Non-pigmented ciliary epithelial cell (primary cell): Measurements from ENCODE around the gene SIPA1.

ENCODE experiments used
- DNase-seq: peaks from one replicate; pipeline ENCODE4 v3.0.0-alpha.2; 2010; ENCODE audit warnings: low read depth

Gene SIPA1, protein sequence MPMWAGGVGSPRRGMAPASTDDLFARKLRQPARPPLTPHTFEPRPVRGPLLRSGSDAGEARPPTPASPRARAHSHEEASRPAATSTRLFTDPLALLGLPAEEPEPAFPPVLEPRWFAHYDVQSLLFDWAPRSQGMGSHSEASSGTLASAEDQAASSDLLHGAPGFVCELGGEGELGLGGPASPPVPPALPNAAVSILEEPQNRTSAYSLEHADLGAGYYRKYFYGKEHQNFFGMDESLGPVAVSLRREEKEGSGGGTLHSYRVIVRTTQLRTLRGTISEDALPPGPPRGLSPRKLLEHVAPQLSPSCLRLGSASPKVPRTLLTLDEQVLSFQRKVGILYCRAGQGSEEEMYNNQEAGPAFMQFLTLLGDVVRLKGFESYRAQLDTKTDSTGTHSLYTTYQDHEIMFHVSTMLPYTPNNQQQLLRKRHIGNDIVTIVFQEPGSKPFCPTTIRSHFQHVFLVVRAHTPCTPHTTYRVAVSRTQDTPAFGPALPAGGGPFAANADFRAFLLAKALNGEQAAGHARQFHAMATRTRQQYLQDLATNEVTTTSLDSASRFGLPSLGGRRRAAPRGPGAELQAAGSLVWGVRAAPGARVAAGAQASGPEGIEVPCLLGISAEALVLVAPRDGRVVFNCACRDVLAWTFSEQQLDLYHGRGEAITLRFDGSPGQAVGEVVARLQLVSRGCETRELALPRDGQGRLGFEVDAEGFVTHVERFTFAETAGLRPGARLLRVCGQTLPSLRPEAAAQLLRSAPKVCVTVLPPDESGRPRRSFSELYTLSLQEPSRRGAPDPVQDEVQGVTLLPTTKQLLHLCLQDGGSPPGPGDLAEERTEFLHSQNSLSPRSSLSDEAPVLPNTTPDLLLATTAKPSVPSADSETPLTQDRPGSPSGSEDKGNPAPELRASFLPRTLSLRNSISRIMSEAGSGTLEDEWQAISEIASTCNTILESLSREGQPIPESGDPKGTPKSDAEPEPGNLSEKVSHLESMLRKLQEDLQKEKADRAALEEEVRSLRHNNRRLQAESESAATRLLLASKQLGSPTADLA

DNA sequence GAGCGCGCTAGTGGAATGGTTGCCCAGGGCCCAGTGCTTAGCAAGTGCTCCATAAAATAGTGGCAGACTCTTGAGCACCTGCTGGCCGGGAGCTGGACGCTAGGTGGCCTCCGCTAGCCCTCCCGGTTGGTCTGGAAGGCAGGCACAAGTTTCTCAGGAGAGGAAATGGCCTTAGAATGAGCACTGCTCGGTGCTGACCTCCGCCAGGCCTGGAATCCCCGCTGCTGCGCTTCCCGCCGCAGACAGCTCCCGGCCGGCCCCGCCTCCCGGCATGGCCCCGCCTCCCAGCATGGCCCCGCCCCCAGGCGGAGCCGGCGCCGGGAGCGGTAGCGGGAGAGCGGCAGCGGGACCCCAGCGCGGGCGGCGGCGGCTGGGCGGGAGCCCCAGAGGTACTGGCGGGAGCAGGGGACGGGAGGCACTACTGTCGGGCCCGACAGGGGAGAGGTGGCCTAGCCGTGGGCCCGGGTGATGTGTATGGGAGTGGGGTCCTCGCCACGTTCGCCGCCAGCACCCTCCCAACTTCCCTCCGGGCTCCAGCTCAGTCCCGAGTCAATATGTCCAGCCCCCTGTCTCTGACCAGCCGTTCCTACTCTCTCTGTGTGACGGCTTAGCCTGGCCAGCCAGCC is at the start of gene SIPA1:
Gene SIPA1, plus strand, starts transcription at position 308 of the 626 bp plus-strand sequence. CDS start 2,821 bp downstream, outside the sequence.
- no peak for DNase-seq

DNA sequence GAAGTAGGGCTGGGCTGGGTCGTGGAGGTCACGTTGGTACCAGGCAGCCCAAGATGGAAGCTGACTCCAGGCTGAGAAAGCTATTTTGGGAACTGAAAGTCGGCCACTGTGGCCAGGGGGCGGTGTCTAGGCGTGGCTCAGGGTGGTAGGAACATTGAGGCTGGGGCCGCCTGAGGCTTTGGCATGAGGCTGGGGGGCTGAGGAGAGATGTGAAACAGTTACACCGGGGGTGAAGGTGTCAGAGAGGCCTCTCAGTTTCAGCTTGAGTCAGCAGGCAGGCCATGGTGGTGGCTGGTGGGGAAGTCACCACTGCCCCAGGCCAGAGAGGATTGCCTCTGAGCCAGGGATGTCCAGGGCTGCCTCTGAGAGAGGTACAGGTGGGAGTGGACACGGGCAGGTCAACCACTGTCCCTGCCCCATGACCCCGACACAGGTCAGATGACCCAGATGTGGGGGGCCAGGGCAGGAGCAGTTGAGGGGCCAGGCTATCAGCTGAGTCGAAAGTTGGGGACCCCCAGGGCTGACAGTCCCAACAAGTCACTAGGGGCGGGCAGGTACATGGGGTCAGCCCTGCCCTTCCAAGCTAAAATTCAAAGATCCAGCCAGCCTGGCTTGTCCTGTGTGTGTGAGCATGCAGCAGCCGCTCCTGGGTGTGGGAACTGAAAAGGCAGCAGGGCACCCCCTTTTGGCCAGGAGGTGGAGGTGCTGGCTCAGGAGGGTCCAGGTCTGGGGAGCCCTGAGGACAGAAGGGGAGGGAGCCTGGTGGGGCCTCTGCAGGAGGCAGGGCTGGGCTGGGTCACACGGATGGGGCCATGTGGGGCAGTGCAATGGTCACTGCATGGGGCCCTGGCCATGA is 49.5 kb upstream of the SIPA1 start:
- DNase-seq: no peak

DNA sequence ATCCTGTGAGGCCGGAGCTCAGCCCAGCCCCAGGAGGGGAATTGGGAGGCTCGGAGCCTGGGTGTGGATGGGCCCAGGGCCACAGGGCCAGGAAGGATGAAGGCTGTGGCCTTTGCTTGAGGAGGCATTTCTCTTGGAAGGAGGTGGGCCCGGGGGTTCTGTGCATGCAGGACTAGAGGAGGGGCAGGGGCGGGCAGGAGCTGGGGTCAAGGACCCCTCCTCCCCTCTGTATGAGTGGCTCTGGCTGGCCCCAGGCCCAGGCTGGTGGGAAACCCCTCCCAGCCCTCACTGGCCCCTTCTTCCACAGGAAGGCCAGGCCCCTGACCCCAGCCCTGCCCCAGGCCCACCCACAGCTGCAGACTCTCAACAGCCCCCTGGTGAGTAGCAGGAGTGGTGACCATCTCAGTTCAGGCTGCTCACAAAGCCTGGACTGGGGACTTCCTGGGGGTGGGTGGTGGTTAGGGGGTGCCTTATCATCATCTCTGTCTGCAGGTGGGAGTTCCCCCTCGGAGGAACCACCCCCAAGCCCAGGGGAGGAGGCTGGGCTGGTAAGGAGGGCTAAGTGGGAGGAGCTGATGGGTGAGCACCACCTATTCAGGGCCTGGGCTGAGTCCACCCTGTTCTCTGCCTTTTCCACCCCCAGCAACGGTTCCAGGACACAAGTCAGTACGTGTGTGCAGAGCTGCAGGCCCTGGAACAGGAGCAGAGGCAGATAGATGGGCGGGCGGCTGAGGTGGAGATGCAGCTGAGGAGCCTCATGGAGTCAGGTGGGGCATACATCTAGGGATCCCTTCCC is 48.3 kb upstream of the SIPA1 start:
- DNase-seq: no peak

DNA sequence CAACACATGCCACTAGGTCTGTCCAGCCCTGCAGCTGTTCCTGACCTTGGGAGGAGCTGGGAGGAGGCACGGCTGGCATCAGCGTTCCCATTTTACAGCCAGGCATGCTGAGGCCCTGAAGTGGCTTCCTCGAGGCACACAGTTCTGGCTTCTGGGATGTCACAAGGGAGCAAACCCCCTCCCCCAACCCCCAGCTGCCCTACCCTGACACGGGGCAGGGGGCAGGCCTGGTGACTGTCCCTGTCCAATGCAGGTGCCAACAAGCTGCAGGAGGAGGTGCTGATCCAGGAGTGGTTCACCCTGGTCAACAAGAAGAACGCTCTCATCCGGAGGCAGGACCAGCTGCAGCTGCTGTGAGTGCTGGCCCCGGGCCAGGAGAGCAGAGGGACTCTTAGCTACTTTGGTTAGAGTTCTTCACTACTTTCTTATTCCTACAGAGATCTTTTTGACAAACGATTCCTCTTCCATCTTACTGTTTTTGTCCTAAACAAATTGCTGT is 47.6 kb upstream of the SIPA1 start:
- DNase-seq: no peak

DNA sequence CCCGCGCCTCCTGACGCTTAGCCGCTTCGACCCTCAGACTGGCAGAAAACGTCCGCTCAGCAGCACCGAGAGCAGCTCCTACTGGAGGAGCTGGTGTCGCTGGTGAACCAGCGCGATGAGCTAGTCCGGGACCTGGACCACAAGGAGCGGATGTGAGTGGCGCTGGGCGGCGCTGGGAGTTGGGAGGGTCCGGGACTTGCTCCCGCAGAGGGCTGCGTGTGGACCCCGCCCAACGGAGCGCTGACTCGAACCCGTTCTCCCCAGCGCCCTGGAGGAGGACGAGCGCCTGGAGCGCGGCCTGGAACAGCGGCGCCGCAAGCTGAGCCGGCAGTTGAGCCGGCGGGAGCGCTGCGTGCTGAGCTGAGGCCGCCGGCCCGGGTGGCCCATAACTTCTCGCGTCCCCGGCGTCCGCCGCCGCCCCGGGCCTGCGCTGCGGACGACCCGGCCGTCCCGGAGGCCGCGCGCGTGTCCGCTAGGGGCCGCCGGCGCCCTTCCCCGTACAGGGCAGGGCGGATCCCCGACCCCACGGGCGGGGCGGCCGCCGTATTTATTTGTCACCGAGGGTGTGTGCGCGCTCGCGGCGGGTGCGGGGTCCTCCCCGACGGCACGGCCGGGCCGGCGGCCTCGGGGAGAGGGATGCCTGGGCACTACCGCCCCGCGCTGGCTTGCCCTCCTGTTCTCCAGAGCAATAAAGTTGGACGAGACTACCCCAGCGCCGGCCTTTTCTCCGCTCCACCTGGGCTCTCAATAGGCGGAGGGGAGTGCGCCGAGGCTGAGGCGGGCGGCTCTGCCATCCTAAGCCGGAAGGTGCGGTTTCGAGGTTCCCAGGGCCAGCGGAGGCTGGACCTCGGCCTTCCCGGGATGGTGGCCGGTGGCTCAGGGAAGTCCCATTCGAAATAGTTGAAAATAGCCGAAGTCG is 45.7 kb upstream of the SIPA1 start:
- no peak for DNase-seq

DNA sequence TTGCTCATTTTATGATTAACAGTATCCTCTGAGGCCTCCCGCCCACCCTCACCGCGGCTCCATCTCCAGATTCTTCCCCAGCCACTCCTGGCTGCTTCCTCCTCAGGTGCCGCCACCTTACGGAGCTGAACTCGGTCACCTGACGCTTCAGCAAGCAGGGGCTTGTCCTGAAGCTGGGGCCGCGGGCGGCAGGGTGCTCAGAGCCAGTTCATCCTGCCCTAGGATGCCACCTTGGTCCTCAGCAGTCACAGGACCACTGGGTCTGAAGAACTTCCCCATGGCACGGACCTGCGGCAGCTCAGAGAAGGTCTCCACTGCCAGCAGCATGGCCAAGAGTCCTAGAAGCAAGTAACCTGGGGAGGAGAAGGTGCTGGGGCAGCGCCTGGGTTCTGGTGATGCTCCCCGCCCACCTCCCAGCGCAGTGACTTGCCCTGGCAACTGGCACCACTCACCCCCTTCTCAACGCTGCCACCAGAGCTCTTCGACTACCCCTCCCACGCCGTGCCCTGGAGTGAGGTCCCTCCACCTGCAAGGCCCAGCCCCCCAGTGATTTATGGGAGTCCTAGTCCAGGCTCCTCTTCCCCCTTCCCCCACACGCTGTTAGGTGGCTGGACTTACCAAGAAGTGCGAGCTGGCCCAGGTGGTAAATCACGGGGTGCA is 44.9 kb upstream of the SIPA1 start:
- DNase-seq: no peak

DNA sequence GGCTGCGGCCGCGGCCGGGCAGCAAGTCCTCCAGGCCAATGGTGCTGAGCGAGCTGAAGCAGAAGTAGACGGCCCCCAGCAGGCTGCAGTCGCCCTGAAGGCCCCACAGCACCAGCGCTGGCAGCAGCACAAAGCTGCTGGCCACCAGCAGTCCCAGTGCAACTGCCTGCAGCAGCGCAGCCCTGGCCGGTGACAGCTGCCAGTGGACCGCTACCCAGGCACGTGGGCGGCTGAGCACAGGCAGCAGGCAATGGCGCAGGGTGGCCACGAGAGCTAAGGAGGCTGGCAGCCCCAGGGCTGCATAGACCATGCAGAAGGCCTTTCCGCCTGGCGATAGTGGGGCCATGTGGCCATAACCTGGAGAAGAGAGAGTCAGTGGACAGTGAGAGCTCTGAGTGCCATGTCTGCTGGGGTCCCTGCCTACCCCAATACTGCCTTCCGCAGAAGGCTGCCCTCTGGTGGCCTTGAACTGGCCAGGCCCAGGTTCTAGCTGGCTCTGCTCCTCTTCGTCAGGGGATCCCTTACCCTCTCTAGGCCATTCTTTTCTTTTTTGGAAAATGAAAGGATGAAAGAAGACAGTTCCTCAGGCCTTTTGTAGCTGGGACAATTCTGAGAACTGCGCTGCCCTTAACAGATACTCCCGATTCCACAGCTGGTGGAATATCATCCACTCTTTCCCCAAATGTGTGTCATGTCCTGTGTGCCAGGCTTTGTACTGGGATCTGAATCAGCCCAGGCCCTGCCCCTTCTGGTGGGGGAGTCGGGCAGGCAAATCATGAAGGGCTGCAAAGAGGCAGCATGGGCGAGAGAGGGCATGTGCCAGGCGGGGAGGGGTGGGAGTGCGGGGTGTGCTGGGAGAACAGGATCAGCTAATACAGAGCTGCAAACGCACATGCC is 44.1 kb upstream of the SIPA1 start:
- DNase-seq: no peak

DNA sequence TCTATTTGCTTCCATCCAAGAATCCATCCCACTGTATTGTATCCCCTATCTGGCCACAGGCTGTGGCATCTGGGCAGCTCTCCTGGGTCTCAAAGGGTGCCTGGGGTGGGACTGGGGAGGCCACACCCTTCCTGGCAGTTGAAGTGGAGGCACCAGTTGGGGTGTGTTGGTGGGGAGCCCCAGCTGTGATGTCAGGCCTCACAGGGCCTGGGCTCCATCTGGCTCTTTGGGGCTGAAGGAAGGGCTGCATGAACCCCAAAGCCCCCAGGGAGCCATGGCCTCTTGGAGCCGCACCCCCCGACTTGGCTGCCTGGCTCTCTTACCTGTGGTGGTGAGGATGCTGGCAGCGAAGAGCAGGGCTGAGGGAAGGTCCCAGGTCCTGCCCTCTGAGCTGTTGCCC is 42.8 kb upstream of the SIPA1 start:
- no peak for DNase-seq

DNA sequence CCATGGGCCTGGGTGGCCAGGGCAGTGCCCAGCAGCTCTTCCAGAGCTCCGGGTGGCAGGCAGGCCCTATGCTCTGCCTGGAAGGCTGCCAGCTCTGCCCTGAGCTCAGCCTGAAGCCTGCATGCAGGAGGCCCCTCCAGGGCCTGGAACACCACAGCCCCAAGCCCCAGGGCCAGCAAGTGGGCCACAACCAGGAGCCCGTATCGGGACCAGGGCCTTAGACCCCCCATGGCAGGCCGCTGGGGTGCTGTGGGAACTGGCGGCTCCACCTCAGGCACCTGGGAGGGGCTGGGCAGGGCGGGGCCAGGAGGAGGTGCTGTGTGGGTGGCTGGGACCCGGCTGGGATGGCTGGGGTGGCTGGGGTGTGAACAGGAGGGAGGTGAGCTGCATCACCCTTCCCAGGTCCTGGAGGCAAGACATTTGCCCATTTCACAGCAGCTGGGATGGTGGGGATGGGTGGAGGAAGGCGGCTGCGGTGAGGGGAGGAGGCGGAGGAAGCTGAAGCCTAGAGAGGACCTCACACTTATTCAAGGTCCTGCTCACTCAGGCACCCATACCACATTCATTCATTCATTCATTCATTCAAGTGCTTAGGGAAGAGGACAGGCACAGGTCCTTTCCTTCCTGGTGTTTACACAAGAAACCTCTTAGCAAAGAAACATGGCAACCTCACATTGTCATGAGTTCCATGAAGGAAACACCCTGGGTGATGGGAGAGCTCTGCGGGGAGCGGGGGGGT is 42.2 kb upstream of the SIPA1 start, which contains the start of gene KCNK7:
Gene KCNK7, minus strand, starts transcription at position 258 of the 739 bp plus-strand sequence. Its CDS starts 28 bp downstream, at position 230.
- DNase-seq: no peak

DNA sequence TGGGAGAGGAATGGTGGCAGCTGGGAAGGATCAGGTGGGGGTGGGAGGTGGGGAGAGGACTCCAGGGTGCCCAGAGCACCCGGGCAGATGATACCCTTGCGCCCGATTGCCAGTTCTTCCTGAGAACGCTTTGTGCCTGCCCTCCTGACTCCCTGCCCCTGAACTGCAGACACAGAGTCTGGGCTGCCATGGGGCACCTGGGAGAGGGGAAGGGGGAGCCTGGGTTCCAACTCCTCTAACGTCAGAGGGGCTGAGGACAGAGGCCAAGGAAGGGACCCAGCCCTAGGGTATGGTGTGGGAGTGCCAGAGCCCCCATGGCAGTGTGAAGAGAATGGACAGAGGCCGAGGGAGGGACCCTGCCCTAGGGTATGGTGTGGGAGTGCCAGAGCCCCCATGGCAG is 41.4 kb upstream of the SIPA1 start:
- DNase-seq: no peak

DNA sequence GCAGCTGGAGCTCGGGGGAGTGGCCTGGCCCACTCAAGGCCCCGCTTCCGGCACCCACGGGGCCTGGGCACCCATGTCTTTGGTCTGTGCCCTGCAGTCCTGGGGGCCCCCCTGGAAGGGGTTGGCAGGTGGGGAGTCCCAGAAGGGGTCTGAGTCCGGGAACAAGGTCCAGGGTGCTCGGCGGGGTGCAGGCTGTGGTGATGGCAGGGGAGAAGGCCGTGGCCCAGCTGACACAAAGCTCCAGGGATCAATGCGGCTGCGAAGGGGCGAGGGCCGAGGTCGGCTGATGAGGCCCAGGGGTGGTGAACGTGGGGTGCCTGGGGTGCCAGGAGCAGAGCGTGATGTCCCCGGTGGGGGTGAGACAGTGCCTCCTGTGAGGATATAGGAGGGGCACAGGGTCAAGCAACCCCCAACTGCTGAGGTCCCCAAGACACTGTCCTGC is 39.6 kb upstream of the SIPA1 start:
- DNase-seq: no peak

DNA sequence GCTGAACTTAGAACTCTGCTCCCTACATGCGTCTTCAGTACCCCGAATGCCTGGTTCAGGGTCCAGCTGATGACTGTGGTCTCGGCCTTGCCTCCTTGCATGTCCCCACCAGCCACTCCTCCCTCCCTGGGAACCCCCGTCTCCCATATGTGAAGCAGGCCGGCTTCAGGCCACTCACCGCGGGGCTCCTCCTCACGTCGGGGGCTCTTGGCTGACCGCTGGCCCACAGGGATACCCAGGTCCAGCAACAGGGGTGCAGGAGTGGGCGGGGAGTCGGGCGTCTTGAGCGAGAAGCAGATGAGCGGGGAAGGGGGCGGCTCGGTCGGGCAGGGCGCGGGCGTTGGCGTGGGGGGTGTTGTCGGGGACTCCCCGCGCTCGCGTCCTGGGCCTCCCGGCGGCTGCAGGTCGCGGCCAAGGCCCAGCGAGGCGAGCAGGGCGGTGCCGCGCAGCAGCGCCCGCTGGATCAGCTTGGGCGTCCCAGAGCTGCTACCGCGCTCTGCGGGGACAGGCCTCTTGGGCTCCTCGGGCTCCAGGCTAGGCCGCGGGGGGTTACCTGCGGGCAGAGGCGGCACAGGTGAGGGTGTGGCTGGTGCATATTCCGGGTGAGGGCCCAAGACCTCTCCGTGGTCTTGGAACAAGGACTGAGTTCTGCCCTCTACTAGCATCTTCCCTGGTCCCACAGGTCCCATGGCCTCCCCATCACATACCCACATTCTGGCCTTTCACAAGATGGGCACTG is 38.5 kb upstream of the SIPA1 start:
- DNase-seq: no peak

DNA sequence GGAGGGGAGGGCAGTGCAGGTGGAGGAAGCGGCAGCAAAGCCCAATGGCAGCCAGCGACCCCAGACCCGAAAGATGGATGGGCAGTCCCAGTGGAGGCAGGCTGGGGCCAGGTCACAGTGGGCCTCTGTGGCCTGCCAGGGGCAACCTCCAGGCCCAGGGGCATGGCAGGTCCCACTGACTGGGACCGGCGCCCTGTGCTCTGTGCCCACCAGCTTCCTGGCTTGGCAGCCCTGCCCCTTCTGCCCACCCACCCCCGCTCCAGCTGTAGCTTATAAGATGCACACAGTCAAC is 38.0 kb upstream of the SIPA1 start:
- DNase-seq: no peak

DNA sequence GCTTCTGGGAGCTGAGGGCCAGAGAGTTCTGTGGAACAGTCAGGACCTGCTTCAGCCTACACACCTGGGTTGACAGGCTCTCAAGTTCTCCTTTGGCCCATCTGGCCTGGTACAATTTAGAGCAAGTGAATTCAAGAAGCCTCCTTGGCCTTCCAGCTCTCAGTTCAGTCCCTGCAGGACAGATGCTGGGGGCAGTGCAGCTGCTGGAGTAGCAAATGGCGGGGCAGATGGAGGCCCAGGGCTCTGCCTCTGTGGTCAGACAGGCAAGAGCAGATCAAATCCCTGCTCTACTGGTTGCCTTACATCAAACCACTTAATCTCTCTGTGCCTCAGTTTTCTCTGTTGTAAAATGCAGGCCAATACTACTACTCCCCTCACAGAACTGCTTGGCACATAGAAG is 33.6 kb upstream of the SIPA1 start:
- DNase-seq: no peak

DNA sequence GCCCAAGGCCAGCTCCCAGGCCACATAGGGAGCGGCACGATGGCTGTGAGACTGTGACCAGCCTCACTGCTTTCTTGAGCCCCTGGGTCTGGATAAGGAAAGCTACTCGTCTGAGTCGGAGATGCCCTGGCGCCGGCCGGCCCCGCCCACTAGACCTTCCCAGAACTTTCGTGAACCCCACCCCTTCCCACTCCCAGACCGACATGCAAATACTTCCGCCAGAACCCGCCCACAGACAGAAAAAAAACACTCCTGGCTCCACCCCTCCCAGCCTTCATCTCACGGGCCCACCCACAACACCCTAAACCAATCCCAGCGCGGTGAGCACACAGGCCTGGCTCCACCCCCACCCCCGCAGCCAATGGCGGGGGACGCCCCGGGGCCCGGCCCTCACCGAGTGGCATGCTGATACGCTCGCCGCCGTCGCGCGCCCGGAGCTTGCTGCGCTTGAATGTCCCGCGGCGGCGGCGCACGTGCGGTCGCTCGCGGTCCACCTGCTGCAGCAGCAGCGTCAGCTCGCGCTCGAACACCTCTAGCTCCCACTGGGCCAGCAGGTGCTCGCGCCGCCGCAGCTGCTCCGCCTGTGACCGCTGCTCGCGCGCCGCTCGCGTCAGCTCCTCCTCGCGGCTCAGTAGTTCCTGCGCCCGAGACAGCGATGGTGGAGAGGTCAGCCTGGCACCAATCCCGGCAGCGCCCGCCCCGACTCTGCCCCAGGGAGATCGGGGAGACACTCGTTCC is 30.9 kb upstream of the SIPA1 start:
- DNase-seq: peak; percentile 88
